ENCODE data around the gene RAB44.
A peak's percentile ranks its signal among the peaks of the same experiment; 100 is the strongest.

Gene RAB44

DNA sequence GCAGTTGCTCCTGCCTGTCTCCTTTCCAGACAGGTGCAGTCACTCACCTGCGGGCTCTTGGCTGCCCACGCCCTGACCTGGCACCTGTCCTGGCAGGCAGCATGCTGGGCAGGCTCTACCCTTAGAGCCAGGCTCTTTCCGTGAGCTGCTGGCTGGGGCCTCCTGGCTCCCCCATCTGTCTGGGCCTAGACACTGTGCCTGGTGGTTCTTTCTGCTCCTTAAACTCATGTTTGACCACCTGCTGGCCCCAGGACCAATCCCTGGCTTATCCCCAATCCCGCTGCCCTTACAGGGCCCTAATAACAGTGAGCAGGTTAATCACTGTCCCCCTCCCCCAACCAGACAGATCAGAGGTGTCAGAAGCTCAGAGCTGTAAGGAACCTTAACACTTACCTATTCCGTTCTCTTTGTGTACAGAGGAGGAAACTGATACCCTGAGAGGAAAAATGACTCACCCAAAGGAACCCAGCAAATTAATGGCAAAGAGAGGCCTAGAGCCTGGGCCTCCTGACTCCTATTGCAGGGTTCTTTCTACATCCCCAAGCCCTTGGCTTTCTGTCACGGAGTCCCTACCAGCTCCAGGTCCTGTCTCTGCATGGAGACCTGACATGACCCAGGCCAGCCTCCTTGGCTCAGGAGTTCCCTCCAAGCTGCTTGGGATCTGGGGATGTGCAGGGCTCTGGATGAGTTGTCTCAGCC is 54.7 kb downstream of the RAB44 start:
- no peak for DNase-seq (ENCODE audit: low read depth, low spot score)

DNA sequence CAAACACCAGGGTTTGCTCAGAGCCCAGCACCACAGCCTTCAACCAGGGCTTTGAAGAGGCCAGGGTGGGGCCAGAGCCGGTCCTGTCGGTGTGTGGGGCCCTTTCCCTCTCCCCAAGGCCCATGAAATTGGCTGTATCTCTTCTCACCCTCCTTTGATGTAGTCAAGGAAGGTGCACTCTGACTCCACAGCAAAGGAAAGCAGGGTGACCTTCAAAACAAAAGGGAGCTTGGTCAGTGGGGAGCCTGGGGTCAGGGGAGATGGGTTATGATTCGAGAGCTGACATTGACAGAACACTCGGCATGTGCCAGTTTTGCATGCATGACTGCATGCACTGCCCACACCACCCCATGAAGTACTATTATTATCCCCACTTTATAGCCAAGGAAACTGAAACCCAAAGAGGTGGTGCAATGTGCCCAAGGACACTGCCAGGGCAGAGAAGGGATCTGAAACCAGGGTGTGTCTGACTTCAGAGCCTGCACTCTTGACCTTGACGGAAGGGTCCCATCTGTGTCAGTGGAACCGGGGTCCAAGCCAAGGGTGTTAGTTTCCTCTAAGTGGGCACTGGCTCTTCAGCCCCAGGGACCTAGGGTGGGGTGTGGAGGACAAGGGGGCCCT is 55.4 kb downstream of the RAB44 start:
- DNase-seq (ENCODE audit: low read depth, low spot score): no peak

DNA sequence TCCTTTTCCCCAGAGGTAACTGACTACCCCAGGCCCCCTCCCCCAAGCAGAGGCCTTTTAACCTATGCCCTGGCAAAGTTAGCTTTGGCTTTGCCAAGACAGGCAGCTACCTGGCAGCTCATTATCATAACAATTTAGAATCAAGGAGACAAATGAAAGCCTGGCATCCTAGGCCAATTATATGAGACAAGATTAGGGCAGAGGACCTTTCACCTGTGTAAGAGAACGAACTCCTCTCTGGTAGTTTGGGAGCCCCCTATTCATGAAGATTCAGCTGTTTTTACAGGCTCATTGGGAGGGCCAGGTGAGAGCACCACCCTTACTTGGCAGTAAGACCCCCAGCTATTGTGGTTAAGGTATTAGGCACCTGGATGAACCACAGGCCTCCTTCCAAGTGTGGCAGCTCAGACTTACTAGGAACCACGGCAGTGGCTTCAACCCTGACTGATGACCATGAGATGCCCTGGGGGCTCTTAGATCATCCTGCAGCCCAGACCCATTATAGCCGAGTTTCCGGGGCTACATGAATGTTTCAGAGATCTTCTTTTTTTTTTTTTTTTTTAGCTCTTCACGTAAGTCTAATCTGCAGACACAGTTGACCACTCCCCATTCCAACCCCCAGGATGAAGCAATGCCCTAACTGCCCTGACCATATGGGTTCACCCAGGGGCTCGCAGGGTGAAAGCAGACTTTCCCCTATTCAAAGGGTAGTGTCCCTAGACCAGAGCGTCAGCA is 56.2 kb downstream of the RAB44 start:
- no peak for DNase-seq (ENCODE audit: low read depth, low spot score)

DNA sequence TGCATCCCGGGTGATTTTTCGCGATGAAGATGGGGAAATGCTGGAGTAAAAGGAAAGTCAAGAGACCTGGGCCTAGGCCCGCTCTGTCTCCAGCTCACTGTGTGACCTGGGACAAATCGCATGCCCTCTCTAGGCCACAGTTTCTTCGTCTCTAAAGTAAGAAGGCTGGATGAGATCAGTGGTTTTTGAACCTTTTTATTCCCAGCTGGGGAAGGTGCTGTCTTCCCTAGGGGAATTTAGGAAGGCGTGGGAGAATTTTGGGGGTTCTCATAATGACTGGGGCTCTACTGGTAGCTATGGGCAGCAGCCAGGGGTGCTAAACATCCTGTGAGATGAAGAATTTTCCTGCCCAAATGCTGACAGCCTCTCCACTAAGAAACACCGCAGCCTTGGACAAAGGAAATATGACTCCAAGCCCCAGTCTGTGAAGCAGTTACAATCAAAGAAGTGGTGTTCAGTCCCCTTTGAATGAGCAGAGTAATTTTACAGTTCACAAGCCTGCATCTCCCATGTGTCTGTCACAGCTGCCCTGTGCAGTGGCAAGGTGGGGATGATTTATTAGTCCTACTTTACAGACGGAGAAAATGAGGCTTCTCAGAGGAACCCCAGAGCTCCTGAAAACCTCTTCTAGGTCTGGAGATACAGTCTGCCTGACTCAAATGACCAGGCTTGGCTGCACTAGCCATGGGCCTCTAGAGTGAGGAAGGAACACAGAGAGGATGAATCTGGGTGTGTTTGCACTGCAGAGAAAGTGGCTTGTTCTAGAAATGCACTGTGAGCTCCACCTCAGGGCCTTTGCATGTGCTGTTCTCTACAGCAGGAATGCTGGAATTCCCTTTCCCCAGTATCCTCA is 57.2 kb downstream of the RAB44 start:
- no peak for DNase-seq (ENCODE audit: low read depth, low spot score)

DNA sequence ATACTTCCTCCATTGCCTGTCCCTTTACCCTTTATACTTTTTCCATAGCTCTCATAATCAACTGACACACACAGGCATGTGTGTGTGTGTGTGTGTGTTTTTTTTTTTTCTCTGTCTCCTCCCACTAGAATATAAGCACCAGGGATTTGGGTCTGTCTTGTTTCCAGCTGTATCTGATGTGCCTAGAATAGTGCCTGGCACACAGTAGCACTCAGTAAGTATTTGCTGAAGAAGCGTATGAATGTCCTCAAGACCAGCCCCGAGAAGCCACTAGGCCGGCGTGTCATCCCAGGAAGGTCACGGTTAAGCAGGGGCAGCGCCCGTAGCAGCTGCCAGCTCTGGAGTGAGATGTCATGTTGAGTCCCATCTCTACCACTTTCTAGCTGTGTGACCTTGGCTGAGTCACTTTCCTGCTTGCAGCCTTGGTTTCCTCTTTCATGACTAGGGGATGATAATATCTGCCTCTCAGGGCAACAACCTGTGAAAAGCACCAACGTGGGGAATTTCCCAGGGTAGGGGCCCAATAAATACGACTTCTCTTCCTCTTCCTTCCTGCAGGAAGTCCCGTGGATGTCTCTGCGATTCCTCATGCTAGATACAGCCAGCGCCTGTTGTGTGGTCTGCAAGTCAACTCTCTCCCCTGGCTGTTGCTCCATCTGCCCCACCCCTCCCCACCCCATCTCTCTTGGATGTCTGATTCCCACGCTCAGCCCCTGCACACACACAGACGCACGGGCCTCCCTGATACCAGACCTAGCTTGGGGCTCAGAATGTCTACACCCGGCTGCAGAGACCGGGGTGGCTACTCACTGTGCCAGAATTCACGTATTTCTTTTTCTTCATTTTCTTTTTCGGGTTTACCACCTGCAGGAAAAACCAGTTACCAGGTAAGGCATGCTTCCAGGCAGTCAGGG is 58.1 kb downstream of the RAB44 start:
- DNase-seq (ENCODE audit: low read depth, low spot score): no peak

DNA sequence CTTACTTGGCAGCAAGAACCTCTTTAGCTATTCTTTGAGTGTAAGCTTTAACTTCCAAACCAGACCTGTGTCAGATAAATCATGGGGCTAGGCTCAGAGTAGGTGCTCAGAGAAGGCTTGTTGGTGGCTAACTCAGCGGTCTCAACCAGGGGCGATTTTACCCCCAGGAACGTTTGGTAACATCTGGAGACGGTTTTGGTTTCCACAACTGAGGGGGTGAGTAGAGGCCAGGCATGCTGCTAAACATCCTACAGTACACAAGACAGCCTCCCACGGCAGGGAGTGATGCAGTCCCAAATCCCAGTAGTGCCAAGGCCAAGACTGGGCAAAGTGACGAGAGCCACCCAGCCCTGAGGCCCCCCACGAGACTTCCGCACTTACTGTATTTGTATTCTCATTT is 59.2 kb downstream of the RAB44 start:
- DNase-seq (ENCODE audit: low read depth, low spot score): no peak

DNA sequence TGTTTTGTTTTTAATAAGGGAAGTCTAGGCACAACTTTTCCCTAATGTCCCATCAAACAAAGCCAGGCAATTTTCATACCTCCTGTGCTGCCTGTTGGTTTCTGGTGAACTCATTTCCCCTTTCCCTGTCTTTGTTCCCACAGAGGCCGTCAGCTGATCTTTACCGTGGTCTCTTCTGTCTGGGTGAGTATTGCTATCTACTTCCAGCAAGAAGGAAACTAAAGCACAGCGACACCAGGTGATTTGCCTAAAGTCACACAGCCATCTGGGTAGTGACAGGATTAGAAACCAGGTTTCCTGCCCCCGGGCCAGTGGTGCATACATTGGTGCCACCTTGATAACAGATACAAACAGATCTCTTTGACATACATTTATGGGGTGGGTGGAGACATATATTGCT is 59.6 kb downstream of the RAB44 start:
- no peak for DNase-seq (ENCODE audit: low read depth, low spot score)

DNA sequence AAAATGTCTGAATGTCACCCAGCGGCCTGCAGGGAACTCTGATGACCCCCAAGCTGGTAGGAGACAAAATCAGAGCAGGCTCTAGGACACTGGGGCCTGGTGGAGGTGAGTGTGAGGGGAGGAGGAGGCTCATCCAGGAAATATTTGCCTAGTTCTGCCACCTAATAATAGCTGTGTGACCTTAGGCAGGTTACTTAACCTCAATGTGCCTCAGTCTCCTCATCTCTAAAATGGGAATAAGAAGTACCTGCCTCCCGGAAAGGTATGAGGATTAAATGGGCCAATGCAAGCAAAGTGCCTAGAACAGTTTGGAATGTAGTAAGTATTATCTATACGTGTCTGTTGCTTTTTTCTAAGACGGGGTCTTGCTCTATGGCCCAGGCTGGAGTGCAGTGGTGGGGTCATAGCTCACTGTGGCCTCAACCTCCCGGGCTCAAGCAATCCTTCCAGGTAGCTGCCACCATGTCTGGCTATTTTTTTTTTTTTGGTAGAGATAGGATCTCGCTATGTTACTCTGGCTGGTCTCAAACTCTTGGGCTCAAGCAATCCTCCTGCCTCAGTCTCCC is 60.4 kb downstream of the RAB44 start:
- DNase-seq (ENCODE audit: low read depth, low spot score): no peak

DNA sequence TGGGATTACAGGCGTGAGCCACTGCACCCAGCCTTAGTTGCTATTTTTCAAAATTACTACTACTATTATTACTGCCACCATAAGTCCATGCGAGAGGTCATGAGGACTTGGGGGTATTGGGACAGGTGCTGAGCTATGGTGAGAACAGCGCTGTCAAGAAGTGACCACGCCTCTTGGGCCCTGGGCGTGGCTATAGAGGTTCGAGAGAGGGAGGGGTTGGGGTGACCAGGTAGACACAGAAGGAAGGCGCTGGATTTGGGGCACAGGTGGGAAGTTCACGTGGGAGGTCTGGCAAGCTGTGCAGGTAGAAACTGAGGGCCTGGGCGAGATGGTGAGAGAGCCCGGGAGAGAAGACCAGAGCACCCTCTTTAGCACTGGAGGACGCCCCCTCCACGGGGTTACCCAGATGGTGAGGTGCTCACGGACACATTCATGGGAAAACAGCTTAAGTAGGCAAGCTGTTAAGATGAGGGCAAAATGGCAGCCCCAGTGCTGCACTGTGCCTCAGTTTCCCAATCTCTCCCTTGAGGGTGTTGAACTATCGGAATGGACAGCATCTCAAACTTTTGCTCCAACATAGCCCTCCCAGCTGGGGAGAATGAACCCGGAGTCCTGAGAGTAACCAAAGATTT is 61.0 kb downstream of the RAB44 start:
- DNase-seq (ENCODE audit: low read depth, low spot score): no peak

DNA sequence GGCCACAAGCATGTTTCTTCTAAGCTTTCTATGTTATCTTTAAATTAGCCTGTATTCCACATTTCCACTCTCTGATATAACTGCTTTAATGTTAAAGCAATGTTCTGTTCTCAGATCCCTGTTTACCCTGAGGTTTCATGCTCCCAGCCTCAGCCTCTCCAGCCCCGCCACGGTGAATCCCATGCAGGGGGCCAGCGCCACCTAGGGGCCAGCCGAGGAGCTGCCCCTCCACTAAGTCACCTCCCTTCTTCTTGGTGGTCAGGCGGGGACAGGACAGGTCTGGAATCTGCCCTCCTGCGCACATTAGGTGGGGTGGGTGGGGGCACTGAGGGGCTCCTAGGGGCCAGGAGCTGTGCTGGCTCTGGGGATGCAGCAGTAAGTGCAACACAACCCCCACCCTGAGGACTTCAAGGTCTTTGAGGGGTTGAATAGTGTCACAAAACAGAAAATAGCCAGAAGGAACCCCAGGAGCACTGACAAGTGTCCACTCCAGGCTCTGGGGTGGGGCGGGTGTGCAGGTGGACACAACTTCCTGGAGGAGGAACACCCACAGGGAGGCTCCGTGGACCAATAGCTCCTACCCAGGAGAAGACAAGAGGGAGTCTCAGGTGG is 61.6 kb downstream of the RAB44 start:
- DNase-seq (ENCODE audit: low read depth, low spot score): no peak

DNA sequence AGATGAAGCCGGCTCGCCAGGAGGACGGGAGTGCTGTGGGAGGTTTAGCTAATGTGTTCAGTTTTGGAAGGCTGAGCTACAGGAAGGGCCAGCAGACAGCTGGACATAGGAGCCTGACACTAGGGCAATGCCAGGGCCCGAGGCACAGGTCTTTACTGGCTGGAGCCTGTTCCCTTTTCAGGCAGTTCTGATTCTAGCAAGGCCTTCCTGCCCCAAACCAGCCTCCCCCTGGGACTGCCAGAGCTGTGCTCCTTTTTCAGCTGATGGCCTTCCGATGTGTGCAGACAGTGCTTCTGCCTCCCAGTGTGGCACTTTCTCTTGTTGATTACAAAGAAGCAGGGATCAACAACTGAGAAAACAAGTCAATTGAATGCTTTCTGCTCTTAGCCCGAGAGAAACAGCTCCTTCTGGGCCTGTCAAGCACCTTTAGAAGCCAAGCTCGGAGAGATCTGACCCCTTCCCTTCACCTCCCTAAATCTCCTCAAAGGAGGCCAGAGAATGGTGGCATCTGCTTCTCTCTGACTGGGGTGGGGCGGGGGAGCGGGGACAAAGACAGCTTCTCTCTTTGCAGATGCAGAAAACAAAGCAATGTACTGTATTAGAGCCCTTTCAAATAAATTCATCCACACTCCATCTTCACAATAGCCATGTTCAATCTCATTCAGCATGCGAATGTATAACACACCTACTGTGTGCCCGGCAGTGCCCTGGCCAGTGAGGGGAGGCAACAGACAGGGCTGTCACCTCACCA is 63.2 kb downstream of the RAB44 start:
- DNase-seq (ENCODE audit: low read depth, low spot score): no peak

DNA sequence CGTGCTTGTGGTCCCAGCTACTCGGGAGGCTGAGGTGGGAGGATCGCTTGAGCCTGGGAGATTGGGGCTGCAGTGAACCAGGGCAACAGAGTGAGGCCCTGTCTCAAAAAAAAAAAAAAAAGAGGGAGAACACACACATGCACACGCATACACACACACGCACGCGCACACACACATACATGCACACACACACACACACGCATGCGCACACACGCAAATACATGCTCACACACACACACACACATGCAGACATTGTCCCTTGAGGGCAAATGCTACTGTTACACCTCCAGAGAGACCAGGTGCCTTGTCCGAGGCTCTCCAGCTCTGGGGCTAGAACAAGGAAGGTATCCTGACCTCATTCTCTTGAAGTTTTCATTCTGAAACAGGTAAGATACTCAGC is 64.5 kb downstream of the RAB44 start:
- no peak for DNase-seq (ENCODE audit: low read depth, low spot score)

DNA sequence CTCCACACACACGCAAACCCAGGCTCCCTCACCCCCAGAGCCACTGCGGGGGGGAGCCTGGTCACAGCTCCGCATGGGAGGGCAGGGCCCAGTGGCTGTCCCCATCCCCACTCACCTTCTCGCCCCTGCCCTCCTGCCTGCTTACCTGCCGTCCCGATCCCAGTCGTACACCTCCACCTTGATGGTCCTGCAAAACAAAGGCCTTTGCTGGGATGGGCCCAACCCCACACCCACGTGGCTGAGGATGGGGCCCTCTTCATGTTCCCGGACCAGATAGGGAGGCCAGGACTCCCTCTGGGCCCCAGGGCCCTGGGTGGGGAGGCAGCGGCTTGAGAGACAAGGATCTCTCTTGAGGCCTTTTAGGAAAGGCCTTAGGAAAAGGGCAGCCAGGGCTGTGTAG is 67.6 kb downstream of the RAB44 start:
- DNase-seq (ENCODE audit: low read depth, low spot score): no peak

DNA sequence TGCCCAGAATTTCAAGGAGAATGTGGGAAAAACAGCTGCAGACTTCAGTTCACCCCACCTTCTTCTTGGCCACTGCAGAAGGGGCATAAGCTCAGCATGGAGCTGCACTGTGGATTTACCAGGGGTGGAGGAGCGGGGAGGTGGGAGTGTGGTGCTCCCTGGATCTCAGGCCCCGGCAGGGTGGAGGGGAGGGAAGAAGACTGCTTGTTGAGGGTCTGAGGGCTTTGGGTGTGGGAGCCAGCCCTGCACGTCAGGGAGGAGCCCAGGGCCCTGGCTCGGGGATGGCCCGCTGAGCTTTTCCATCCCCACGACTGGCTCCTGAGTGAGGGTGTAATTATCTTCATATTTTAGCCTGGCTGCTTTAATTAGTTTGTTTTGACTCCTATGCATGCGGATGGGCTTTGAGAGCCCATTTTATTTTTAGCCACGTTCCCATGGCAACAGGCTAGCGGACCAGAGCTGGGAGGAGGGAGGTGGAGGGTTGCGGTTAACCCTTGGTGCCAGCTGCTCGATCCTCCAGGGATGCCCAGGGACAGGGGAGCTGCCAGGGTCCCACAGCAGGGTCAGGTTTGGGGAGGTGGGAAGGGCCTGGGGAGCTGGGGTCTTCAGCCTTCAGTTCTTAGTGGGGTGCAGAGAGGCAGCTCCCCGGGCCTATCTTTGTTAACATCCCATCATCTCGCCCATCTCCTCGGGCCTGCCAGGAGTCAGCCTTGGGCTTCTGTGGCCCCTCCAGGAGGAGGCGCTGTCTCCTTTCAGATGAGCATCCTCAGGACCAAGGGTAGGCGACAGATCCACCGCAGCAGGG is 68.2 kb downstream of the RAB44 start:
- peak; percentile 55 for DNase-seq (ENCODE audit: low read depth, low spot score)

DNA sequence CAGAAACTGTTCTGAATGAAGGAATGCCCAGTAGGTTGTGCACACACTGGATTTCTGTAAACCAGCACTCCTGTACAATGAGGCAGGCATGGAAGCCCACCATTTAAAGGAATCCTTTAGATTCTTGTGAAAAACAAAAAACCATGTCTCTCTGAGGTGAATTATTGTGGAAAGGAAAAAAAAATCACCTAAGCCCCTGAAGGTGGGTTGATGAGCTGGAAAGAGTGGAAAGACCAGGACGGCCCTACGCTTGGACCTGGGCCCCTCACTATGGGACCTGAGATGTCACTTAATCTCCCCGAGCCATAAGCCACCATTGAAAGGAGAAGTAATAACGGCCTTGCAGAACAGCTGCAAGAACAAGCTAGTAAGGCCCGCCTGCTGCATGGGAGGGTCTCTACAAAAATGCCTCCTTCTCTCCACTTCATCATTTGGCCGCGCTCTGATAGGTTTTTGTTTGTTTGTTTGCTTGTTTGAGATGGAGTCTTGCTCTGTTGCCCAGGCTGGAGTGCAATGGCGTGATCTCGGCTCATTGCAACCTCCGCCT is 68.8 kb downstream of the RAB44 start:
- no peak for DNase-seq (ENCODE audit: low read depth, low spot score)

DNA sequence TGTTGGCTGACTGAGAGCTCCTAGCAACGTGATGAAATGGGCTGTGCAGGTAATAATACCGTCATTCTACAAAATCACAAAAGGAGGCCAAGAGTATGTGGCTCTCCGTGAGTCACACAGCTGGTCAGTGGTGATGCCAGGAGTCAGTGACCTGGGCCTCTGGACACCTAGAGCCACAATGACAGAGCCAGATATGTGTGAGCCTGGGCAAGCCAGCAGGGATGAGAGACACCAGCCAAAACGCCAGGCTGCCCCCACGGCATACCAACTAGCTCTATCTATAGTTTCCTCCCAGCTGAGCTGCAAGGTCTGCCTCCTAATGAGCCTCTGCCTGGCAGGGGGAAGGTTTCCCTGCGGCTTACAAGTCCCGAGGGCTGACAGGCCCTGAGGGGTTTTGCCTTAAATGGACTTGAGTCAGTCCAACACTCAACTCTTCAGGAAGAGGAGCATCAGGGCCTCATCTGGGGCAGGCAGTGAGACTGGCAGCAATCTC is 71.6 kb downstream of the RAB44 start:
- no peak for DNase-seq (ENCODE audit: low read depth, low spot score)

DNA sequence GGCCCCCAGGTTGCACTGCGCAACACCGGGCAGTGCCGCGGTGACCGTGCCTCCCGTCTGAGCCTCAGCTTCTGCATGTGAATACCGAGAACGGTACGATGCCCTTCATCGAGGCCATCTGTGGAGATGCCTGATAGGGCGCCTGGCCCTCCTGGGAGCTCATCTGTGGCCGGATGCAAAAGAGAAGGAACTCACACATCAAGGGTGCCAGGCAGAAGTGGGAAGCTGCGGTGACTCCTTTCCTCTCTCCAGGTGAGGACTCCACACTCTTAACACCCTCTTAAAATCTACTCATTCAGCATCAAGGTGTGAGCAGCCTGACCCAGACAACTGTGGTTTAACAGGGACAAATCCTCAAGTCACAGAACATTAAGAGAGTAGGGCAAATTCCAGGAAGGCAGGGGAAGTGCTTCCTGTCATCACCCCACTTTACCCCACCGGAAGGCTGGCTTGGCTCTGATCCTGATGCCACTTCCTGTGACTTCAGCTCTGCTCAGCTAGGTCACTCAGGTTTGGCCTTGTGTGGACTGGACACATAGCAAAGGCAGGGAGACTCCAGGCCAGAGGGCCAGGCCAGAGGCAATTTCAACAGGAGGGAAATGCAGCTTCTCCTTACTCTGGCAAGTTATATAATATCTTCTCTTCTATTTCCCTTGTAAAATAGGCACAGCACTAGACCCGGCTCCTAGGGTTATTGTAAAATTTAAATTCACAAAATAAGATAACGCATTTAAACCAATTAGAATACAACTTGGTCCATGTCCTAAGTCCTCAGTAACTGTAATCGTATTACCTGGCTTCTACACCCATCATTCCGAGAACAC is 72.3 kb downstream of the RAB44 start:
- DNase-seq (ENCODE audit: low read depth, low spot score): no peak

Measured in smooth muscle cell of the brain vasculature (primary cell).